ENCODE results near the gene CTSZ.
"Not testable (repeated sequence)": the region's sequence is repeated elsewhere in the genome, so short reads cannot be mapped to it uniquely, and the experiment has no call there.

The CTSZ gene

GRCh38 chr20:58978351-58979190 is 28.5 kb downstream of the CTSZ start:
- no peak for DNase-seq

- no peak for DNase-seq
These were observed 30.9 kb downstream of the CTSZ start for GRCh38 chr20:58976061-58976730.

- DNase-seq, result no peak
These were observed 31.7 kb downstream of the CTSZ start for GRCh38 chr20:58975353-58975752.

GRCh38 chr20:58973866-58974265 is 33.2 kb downstream of the CTSZ start:
- no peak for DNase-seq

GRCh38 chr20:58973179-58973578 is 33.9 kb downstream of the CTSZ start:
- no peak for DNase-seq

- no peak for DNase-seq
These were observed 35.6 kb downstream of the CTSZ start for GRCh38 chr20:58971429-58971828.

- DNase-seq, result no peak
These were observed 36.9 kb downstream of the CTSZ start for GRCh38 chr20:58970146-58970545.

GRCh38 chr20:58969439-58969838 is 37.6 kb downstream of the CTSZ start:
- no peak for DNase-seq

GRCh38 chr20:58967652-58968429 is 39.2 kb downstream of the CTSZ start:
- DNase-seq, result no peak

GRCh38 chr20:58965270-58966064 is 41.6 kb downstream of the CTSZ start:
- DNase-seq, result no peak

- DNase-seq, result not testable (repeated sequence)
These were observed 43.1 kb downstream of the CTSZ start for GRCh38 chr20:58963922-58964321.

GRCh38 chr20:58963060-58963584 is 43.9 kb downstream of the CTSZ start:
- no peak for DNase-seq

- DNase-seq, result no peak
These were observed 47.4 kb downstream of the CTSZ start for GRCh38 chr20:58959652-58960051.

GRCh38 chr20:58956078-58956477 is 51.0 kb downstream of the CTSZ start:
- DNase-seq, result no peak

GRCh38 chr20:58953050-58953449 is 54.0 kb downstream of the CTSZ start:
- no peak for DNase-seq

GRCh38 chr20:58950603-58951002 is 56.5 kb downstream of the CTSZ start:
- DNase-seq, result no peak

- not testable (repeated sequence) for DNase-seq
These were observed 59.2 kb downstream of the CTSZ start for GRCh38 chr20:58947797-58948388.

- DNase-seq, result no peak
These were observed 61.0 kb downstream of the CTSZ start for GRCh38 chr20:58945965-58946631.
